OCI-LY7 (cell line): Measurements from ENCODE around the gene CTNNA3.

Source experiments
- EZH2phosphoT487 ChIP-seq: fragments of 200-600 bp; sonication (generic); IDR thresholded peaks from 2 replicates; pipeline ENCODE4 v1.6.1; 2018; ENCODE audit warnings: low read depth, borderline replicate concordance, mild to moderate bottlenecking, mixed run types, antibody characterized with exemption, low read length, moderate library complexity, mixed read lengths
- TF ChIP-seq, protein P1 (sequence below): fragments of 200-600 bp; sonication (generic); conservative IDR thresholded peaks from 2 replicates; pipeline ENCODE4 v1.5.1; 2014; ENCODE audit warnings: mild to moderate bottlenecking, antibody characterized with exemption, low read length, moderate library complexity, mixed read lengths

- TF ChIP-seq, protein P1, sequence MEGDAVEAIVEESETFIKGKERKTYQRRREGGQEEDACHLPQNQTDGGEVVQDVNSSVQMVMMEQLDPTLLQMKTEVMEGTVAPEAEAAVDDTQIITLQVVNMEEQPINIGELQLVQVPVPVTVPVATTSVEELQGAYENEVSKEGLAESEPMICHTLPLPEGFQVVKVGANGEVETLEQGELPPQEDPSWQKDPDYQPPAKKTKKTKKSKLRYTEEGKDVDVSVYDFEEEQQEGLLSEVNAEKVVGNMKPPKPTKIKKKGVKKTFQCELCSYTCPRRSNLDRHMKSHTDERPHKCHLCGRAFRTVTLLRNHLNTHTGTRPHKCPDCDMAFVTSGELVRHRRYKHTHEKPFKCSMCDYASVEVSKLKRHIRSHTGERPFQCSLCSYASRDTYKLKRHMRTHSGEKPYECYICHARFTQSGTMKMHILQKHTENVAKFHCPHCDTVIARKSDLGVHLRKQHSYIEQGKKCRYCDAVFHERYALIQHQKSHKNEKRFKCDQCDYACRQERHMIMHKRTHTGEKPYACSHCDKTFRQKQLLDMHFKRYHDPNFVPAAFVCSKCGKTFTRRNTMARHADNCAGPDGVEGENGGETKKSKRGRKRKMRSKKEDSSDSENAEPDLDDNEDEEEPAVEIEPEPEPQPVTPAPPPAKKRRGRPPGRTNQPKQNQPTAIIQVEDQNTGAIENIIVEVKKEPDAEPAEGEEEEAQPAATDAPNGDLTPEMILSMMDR: no peak
- TF ChIP-seq EZH2phosphoT487: no peak
These were observed 982.6 kb downstream of the CTNNA3 start for GRCh38 chr10:66713387-66713786.
